HEK293T (cell line): Measurements from ENCODE around the gene GATB.

Experiments
- ARNT ChIP-seq: fragments of 450-650 bp; IDR thresholded peaks from 2 replicates; pipeline ENCODE4 v1.6.1; 2017; ENCODE audit warnings: mild to moderate bottlenecking
- BHLHE40 ChIP-seq: fragments of 450-650 bp; IDR thresholded peaks from 2 replicates; pipeline ENCODE4 v1.6.1; 2016; ENCODE audit warnings: mild to moderate bottlenecking, moderate library complexity, borderline replicate concordance
- ELF4 ChIP-seq: fragments of 450-650 bp; IDR thresholded peaks from 2 replicates; pipeline ENCODE4 v1.6.1; 2017; ENCODE audit warnings: antibody characterized with exemption
- FOXA1 ChIP-seq: fragments of 450-650 bp; IDR thresholded peaks from 2 replicates; pipeline ENCODE4 v1.6.1; 2016; ENCODE audit warnings: mild to moderate bottlenecking
- FOXM1 ChIP-seq: fragments of 450-650 bp; IDR thresholded peaks from 2 replicates; pipeline ENCODE4 v1.6.1; 2017; ENCODE audit warnings: mild to moderate bottlenecking, borderline replicate concordance
- LEF1 ChIP-seq: fragments of 450-650 bp; IDR thresholded peaks from 2 replicates; pipeline ENCODE4 v1.6.1; 2017; ENCODE audit warnings: mild to moderate bottlenecking, borderline replicate concordance
- SP1 ChIP-seq: fragments of 450-650 bp; IDR thresholded peaks from 2 replicates; pipeline ENCODE4 v1.6.1; 2017
- TARDBP ChIP-seq: fragments of 450-650 bp; IDR thresholded peaks from 2 replicates; pipeline ENCODE4 v1.6.1; 2016
- ZNF384 ChIP-seq: fragments of 450-650 bp; IDR thresholded peaks from 2 replicates; pipeline ENCODE4 v1.6.1; 2016

DNA sequence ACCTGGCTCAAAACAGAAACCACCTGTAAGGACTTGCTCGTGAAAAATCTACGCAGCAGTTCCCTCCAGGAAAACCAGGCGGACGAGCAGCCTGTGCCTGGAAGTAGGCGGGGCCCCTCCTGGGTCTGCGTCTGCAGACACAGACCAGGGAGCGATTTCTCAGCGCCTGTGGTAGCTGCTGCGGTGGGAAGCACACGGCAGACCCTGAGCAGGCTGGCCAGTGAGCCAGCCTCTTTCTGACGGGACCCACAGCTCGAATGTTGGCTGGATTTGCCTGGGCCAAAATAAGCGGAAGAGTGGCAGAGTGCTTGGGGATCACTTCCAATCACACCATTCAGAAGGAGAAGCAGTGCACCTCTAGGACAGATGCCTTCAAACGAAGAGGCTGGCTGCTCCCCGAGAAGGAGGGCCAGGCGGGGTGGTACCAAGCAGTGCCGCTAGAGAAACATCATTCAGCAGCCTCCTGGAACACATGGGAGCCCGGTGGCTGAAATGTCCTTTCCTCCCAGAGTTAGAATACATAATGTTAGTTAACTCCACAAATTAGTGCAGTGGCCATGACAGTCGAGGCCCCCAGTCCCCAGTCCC, 85.9 kb downstream of the GATB start:
- no peak for TF ChIP-seq ELF4
- no peak for TF ChIP-seq FOXA1
- TF ChIP-seq TARDBP = no peak
- no peak for TF ChIP-seq SP1
- no peak for TF ChIP-seq ZNF384
- TF ChIP-seq LEF1 = no peak
- TF ChIP-seq ARNT = no peak
- no peak for TF ChIP-seq BHLHE40
- no peak for TF ChIP-seq FOXM1
